ENCODE measurements around the gene UGT1A9.

- TF ChIP-seq, protein P1, sequence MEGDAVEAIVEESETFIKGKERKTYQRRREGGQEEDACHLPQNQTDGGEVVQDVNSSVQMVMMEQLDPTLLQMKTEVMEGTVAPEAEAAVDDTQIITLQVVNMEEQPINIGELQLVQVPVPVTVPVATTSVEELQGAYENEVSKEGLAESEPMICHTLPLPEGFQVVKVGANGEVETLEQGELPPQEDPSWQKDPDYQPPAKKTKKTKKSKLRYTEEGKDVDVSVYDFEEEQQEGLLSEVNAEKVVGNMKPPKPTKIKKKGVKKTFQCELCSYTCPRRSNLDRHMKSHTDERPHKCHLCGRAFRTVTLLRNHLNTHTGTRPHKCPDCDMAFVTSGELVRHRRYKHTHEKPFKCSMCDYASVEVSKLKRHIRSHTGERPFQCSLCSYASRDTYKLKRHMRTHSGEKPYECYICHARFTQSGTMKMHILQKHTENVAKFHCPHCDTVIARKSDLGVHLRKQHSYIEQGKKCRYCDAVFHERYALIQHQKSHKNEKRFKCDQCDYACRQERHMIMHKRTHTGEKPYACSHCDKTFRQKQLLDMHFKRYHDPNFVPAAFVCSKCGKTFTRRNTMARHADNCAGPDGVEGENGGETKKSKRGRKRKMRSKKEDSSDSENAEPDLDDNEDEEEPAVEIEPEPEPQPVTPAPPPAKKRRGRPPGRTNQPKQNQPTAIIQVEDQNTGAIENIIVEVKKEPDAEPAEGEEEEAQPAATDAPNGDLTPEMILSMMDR (conservative IDR thresholded peaks at IDR 0.05; ENCODE audit: low read depth in 2 of 2): no peak
- TF ChIP-seq POLR2AphosphoS5 (IDR thresholded peaks at IDR 0.05; ENCODE audit: low read depth) (no peak), EZH2phosphoT487 (IDR thresholded peaks at IDR 0.05; ENCODE audit: unreplicated experiment) (no peak), STAT1 (IDR thresholded peaks at IDR 0.05; ENCODE audit: unreplicated experiment) (no peak)
- TF ChIP-seq, protein P2, sequence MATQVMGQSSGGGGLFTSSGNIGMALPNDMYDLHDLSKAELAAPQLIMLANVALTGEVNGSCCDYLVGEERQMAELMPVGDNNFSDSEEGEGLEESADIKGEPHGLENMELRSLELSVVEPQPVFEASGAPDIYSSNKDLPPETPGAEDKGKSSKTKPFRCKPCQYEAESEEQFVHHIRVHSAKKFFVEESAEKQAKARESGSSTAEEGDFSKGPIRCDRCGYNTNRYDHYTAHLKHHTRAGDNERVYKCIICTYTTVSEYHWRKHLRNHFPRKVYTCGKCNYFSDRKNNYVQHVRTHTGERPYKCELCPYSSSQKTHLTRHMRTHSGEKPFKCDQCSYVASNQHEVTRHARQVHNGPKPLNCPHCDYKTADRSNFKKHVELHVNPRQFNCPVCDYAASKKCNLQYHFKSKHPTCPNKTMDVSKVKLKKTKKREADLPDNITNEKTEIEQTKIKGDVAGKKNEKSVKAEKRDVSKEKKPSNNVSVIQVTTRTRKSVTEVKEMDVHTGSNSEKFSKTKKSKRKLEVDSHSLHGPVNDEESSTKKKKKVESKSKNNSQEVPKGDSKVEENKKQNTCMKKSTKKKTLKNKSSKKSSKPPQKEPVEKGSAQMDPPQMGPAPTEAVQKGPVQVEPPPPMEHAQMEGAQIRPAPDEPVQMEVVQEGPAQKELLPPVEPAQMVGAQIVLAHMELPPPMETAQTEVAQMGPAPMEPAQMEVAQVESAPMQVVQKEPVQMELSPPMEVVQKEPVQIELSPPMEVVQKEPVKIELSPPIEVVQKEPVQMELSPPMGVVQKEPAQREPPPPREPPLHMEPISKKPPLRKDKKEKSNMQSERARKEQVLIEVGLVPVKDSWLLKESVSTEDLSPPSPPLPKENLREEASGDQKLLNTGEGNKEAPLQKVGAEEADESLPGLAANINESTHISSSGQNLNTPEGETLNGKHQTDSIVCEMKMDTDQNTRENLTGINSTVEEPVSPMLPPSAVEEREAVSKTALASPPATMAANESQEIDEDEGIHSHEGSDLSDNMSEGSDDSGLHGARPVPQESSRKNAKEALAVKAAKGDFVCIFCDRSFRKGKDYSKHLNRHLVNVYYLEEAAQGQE (IDR thresholded peaks at IDR 0.05; ENCODE audit: unreplicated experiment): no peak
Measured at GRCh38 chr2:233743464-233744259, 72.0 kb downstream of the UGT1A9 start.

All from GM23338 (cell line).